HG03457 (cell line): ENCODE data around the gene REV1.
"Not testable (repeated sequence)": the region's sequence is repeated elsewhere in the genome, so short reads cannot be mapped to it uniquely, and the experiment has no call there.

Experiments
- ATAC-seq: cut with Tn5 transposase; IDR thresholded peaks from one replicate; pipeline ENCODE4 v1.9.1; 2021; ENCODE audit warnings: moderate number of reproducible peaks; ENCODE audit not compliant: unreplicated experiment

The REV1 gene

DNA sequence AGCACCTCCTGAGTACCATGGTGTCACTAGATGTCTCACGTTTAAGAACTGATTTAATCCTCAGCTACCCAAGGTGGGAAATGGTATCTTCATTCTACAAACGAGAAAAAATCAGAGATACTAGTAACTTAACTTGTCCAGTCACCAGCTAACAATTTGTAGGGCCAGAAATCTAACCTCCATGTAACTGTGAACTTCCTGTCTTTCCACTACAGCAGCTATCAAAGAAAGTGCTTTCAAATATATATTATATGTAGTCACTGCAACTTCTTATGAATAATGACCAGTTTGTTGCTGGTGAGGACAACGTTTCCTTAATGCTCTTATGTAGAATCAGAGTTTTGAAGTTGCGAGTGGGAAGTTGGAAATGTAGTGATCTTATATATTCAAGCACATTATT lies 1.9 kb downstream of the REV1 start:
- ATAC-seq = no peak

DNA sequence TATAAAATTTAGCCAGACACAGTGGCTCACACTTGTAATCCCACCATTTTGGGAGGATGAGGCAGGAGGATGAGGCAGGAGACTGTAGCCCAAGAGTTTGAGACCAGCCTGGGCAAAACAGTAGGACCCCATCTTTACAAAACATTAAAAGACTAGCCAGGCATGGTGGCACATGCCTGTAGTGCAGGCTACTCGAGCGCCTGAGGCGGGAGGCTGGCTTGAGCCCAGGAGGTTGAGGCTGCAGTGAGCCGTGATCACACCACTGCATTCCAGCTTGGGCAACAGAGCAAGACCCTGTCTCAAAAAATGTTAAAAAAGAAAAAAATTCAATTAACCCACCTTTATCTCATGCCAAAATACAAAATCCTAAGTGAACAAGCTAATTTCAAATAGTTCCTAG lies 4.0 kb downstream of the REV1 start:
- no peak for ATAC-seq

DNA sequence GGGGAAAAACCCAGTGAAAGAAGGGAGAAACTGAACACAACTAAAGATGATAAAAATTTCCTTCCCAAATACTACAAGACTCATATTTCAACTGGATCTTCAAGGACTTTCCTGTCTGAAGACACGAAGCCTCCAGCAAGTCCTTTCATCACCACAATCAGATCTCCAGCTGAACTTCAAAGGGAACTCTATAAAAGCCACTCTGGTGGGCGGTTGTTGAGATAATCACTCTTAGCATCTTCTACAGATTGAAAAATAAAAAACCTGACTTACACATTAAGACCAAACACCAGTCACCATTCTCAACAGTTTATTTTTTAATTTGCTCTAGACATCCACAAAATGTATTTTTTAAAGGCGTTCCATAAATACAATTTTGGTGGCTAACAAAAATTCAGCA lies 4.4 kb downstream of the REV1 start:
- no peak for ATAC-seq

DNA sequence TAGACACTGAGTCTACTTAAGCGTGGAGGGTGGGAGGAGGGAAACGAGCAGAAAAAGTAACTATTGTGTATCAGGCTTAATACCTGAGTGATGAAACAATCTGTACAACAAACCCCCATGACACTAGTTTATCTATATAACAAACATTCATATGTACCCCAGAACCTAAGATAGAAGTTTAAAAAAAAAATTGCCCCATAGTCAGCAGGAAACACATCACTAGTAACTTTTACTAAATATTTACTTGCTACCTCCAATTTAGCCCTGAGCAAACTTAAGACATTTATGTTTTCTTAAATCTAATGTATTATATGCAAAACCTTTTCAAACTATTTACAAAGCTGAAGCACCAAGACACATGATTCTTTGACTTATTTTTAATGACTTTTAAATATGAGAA lies 5.6 kb downstream of the REV1 start:
- ATAC-seq = no peak

DNA sequence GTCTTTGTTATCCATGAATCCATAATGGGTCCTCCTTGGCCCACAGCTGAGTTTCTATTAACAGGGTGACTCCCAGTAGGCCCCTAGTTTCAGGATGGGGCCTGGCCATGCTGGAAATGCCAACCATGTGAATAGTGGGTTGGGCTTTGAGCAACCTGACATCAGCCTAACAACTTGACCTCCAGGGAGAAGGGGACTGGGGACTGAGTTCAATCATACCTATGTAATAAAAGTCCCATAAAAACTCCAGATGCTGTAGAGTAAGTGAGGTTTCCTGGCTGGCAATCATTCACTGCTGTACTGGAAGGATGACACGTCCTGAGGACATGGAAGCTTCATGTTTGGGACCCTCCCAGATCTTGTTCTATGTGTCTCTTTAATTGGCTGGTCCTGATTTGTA lies 7.9 kb downstream of the REV1 start:
- no peak for ATAC-seq

DNA sequence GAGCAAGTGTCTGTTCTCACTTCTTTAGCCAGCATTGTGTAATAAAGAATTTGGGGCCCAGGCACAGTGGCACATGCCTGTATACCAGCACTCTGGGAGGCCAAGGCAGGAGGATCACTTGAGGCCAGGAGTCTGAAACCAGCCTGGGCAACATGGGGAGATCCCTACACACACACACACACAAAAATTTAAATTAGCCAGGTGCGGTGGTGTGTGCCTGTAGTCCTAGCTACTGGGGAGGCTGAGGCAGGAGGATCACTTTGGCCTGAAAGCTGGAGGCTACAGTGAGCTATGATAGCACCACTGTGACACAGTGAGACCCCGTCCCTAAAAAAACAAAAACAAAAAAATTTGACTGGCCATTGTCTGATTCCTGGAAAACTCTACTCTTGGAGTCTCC lies 8.3 kb downstream of the REV1 start:
- ATAC-seq = no peak

DNA sequence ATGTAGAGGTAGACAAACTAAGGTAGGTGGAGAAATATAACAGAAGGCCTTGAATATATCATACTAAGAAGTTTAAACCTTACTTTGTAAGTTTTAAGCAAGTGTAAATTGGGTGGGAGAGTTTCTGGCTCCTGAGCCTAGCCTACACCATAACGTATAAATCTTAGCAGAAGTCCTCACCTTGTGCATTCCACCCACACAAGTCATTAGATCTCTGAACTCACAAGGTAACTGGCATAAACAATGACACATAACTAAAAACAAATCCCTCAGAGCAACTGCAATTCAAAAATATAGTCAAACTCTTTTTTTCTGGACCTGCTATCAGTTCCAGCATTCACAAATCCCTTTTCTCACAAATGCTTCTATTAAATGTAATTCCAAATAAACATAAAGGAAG lies 9.4 kb downstream of the REV1 start:
- ATAC-seq = no peak

GRCh38 chr2:99478632-99479031 lies 11.2 kb downstream of the REV1 start:
- no peak for ATAC-seq

DNA sequence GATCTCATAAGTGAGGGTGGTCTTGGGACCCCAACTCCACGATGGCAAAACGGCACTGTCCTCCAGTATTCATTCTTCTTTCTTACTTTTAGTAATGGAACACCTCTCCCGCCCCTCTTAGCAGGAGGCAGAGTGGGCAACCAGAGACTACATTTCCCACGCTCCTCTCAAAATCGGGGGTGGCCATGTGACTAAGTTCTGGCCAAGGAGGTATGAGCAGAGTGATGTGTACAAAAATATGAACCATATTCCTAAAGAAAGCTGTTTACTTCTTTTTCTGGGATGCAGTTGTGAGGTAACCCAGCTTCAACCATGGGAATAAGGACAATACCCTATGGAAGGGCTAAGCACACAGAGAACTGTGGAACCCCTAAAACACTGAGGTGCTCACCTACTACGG lies 12.8 kb downstream of the REV1 start:
- ATAC-seq = no peak

DNA sequence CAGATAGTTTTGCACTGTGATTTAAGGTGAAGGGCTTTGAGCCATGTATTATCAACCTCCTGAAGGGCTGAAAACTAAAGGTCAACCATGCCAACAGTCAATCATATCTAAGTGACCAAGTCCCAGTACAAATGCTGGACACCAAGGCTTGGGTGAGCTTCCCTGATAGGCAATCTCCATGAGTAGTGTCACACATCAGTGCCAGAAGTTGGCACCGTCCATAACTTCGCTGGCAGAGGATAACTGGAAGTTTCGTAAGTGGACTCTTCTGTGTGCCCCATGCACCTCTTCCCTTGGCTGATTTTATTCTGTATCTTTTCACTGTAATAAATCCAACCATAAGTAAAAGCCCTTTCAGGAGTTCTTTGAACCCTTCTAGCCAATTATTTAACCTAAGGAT lies 13.2 kb downstream of the REV1 start:
- no peak for ATAC-seq

DNA sequence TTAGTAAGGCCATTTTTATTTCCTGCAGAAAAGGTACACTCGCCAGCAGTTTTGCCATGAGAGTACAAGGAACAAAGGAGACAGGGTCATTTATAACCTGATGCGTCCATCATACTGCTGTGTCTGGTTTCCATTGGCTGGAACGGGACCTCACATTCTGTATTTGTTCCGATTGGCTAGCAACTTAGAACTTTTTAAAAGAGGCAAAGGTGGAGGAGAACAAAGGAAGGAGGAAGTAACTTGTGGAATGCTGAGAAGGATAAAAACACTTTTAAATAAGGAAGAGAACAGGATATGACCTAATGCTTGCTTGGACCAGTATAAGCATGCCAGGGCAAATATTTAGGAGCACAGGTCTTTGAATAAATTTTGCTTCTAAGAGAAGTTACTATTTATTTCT lies 14.7 kb downstream of the REV1 start:
- ATAC-seq = not testable (repeated sequence)

DNA sequence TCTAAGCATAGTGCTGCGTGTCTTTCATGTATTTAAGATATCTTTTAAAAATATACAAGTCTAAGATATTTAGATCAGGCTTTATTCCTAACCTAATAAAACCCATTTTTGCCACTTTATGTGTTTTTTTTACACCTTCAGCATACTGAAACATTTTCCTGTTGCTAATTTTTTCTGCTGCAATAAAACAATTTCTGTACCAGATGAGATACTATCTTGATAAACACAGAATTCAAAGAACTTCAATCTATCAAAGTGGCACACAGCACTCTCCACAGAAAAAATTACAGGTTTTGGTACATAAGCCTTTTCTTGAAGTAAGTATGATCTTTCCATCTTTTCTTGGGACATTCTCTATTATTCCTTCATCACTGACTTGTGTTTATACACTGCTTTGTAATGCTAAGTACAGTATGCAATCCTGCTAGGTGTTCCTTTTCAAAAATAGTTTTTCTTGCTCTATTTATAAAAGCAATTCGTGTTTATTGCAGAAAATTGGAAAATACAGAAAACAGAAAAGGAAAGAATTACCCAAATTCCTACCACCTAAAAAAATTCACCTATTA lies 16.2 kb downstream of the REV1 start:
- ATAC-seq = no peak

DNA sequence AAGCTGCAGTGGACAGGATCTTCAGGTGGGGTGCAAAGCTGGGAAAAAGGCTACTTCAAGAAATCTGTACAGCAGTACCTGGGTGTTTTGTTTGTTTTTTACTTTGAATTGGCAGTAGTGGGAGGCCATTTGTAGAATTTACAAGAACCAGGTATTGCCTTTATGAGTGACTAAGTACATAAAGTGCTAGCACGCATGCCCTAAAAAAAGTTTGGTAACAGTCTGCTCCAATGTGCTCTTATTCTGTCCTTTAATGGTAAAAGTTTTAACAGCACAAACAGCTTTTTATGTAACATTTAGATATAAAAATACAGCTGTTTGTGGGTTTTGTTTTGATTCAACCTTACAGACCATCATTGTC lies 17.2 kb downstream of the REV1 start:
- ATAC-seq = no peak

GRCh38 chr2:99471654-99472599 lies 17.9 kb downstream of the REV1 start:
- ATAC-seq = no peak

GRCh38 chr2:99470957-99471356 lies 18.9 kb downstream of the REV1 start:
- ATAC-seq = no peak

DNA sequence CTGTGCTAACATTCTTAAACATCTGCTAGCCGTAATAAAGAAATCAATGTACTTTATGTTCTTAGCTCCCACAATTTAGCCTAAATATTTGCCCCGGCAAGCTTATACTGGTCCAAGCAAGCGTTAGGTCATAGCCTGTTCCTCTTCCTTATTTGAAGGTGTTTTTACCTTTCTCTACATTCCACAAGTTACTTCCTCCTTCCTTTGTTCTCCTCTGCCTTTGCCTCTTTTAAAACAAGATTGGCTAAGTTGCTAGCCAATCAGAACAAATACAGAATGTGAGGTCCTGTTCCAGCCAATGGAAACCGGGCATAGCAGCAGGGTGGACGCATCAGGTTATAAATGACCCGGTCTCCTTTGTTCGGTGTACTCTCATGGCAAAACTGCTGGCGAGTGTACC lies 19.4 kb downstream of the REV1 start:
- not testable (repeated sequence) for ATAC-seq

GRCh38 chr2:99469394-99469793 lies 20.4 kb downstream of the REV1 start:
- no peak for ATAC-seq

GRCh38 chr2:99468155-99468554 lies 21.7 kb downstream of the REV1 start:
- no peak for ATAC-seq

DNA sequence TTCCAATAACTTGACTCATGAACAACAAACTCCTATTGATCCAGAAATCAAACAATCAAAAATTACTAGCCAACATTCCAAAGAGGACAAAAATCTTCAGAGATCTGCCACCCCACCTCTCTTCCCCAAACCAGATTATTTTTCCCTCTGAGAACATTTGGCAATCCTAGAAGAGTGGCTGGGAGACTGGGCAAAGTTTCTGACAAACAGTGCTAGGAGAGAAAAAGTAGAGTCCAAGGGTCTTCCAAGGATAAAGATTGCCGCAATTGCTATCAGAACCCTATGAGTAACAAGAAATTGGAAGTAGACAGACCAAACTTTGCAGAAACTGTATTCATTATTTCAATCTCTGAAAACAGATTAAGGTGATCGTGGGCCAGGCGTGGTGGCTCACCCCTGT lies 22.4 kb downstream of the REV1 start:
- no peak for ATAC-seq

- no peak for ATAC-seq
These were observed 27.9 kb downstream of the REV1 start for GRCh38 chr2:99461828-99462483.

DNA sequence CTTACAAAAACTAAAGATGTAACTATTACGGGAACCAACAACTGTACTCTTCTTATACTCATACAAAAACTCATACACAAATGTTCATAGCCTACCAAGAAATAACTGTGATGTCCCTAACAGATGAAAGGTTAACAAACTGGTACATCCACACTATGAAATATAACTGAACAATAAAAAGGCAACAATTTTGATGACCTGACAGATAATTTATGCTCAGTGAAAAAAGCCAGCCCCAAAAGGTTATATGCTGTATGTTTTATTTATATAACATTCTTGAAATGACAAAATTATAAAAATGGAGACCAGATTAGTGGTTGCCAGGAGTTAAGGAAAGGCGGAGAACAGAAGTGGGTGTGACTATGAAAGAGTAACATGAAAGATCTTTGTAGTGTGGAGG lies 31.3 kb downstream of the REV1 start:
- ATAC-seq = no peak

DNA sequence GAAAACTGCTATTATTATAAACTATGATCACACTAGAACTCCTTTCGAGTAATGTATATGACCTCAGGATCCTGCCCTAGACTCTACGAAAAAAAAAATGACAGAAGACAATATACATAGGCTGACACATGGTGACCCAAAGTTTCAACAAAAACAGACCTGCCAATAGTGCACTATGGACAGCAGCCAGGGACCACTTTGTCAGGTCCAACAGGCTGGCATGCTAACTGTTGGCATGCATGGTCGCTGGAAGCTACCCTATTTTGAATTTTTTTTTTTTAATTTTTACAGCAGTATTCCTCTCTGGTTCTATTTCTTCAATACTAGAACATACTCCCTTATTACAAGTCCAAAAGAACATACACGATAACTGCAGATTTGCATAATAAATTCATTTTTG lies 38.1 kb downstream of the REV1 start:
- no peak for ATAC-seq
